ENCODE results near the gene GMDS.

The GMDS gene

GRCh38 chr6:2190661-2191389 is 54.6 kb downstream of the GMDS start:
- no peak overlapping the region for H3K4me3 ChIP-seq (ENCODE audit: low read length, poor library complexity, severe bottlenecking)
- H2AFZ ChIP-seq (ENCODE audit: low read length), result no peak overlapping the region
- H3K9me2 ChIP-seq (replicated peaks; ENCODE audit: low read depth, low read length), result no peaks in the 10 kb centered on the region
- H3K9me3 ChIP-seq (ENCODE audit: insufficient read depth, low read depth, low read length), result no peaks in the 10 kb centered on the region
- no peak for TF ChIP-seq EZH2phosphoT487 (IDR thresholded peaks at IDR 0.05; ENCODE audit: borderline replicate concordance)
- TF ChIP-seq CTCF (conservative IDR thresholded peaks at IDR 0.05; ENCODE audit: low read length), result no peak
- H3K4me1 ChIP-seq (ENCODE audit: insufficient read depth, low read length, poor library complexity, severe bottlenecking), result peaks cover 16% of the 10 kb centered on the region
- no peaks in the 10 kb centered on the region for H3K27me3 ChIP-seq (ENCODE audit: insufficient read depth, low read length, poor library complexity, severe bottlenecking)
- H3K36me3 ChIP-seq (ENCODE audit: insufficient read depth, low read length), result no peaks in the 10 kb centered on the region
- no peak overlapping the region for H3K4me2 ChIP-seq (ENCODE audit: low read depth, low read length, poor library complexity, severe bottlenecking)
- no peaks in the 10 kb centered on the region for H4K20me1 ChIP-seq (ENCODE audit: insufficient read depth, low read length, poor library complexity, severe bottlenecking)
- no peak overlapping the region for H3K9ac ChIP-seq (ENCODE audit: low read depth, low read length, poor library complexity, severe bottlenecking)
- peaks cover 4% of the 10 kb centered on the region; the same call in 1 of the 2 replicates for H3K79me2 ChIP-seq (ENCODE audit: insufficient read depth, low read length)
- no peaks in the 10 kb centered on the region for H3F3A ChIP-seq (ENCODE audit: low read depth)

GRCh38 chr6:2188856-2189384 is 56.5 kb downstream of the GMDS start:
- Histone ChIP-seq H4K20me1 (ENCODE audit: insufficient read depth, low read length, poor library complexity, severe bottlenecking) (no peaks in the 10 kb centered on the region), H3K9me2 (replicated peaks; ENCODE audit: low read depth, low read length) (no peaks in the 10 kb centered on the region), H3K27me3 (ENCODE audit: insufficient read depth, low read length, poor library complexity, severe bottlenecking) (no peaks in the 10 kb centered on the region), H3K9ac (ENCODE audit: low read depth, low read length, poor library complexity, severe bottlenecking) (no peak overlapping the region), H3K9me3 (ENCODE audit: insufficient read depth, low read depth, low read length) (no peaks in the 10 kb centered on the region), H3K4me3 (ENCODE audit: low read length, poor library complexity, severe bottlenecking) (no peak overlapping the region), H3K79me2 (ENCODE audit: insufficient read depth, low read length) (peaks cover 12% of the 10 kb centered on the region; the same call in 1 of the 2 replicates), H3K36me3 (ENCODE audit: insufficient read depth, low read length) (no peaks in the 10 kb centered on the region), H3K4me1 (ENCODE audit: insufficient read depth, low read length, poor library complexity, severe bottlenecking) (peaks cover 28% of the 10 kb centered on the region), H3K4me2 (ENCODE audit: low read depth, low read length, poor library complexity, severe bottlenecking) (peak overlapping the region; percentile 1), H2AFZ (ENCODE audit: low read length) (no peak overlapping the region), H3F3A (ENCODE audit: low read depth) (no peaks in the 10 kb centered on the region)
- TF ChIP-seq CTCF (conservative IDR thresholded peaks at IDR 0.05; ENCODE audit: low read length) (no peak), EZH2phosphoT487 (IDR thresholded peaks at IDR 0.05; ENCODE audit: borderline replicate concordance) (no peak)

- no peaks in the 10 kb centered on the region for H3K9me3 ChIP-seq (ENCODE audit: insufficient read depth, low read depth, low read length)
- no peak overlapping the region for H2AFZ ChIP-seq (ENCODE audit: low read length)
- TF ChIP-seq CTCF (conservative IDR thresholded peaks at IDR 0.05; ENCODE audit: low read length) (no peak), EZH2phosphoT487 (IDR thresholded peaks at IDR 0.05; ENCODE audit: borderline replicate concordance) (no peak)
- H3K9ac ChIP-seq (ENCODE audit: low read depth, low read length, poor library complexity, severe bottlenecking), result no peak overlapping the region
- H3K4me2 ChIP-seq (ENCODE audit: low read depth, low read length, poor library complexity, severe bottlenecking), result peak overlapping the region; percentile 1
- no peaks in the 10 kb centered on the region for H3K9me2 ChIP-seq (replicated peaks; ENCODE audit: low read depth, low read length)
- no peaks in the 10 kb centered on the region for H3K27me3 ChIP-seq (ENCODE audit: insufficient read depth, low read length, poor library complexity, severe bottlenecking)
- H3K4me1 ChIP-seq (ENCODE audit: insufficient read depth, low read length, poor library complexity, severe bottlenecking), result peaks cover 28% of the 10 kb centered on the region
- no peaks in the 10 kb centered on the region for H3K36me3 ChIP-seq (ENCODE audit: insufficient read depth, low read length)
- H3F3A ChIP-seq (ENCODE audit: low read depth), result no peaks in the 10 kb centered on the region
- H4K20me1 ChIP-seq (ENCODE audit: insufficient read depth, low read length, poor library complexity, severe bottlenecking), result no peaks in the 10 kb centered on the region
- peaks cover 12% of the 10 kb centered on the region; the same call in 1 of the 2 replicates for H3K79me2 ChIP-seq (ENCODE audit: insufficient read depth, low read length)
- no peak overlapping the region for H3K4me3 ChIP-seq (ENCODE audit: low read length, poor library complexity, severe bottlenecking)
Measured at GRCh38 chr6:2188397-2188796, 57.0 kb downstream of the GMDS start.

Measured in Loucy (cell line).